Measurements from ENCODE around the gene TNFRSF14. TPM values are rescaled to one million over a fixed set of nuclear protein-coding genes. Genes with fewer than 3 reads are reported as not detected.
A peak's percentile ranks its signal among the peaks of the same experiment; 100 is the strongest.

Gene TNFRSF14
- total and polyA plus RNA-seq, 2 of the 13 experiments (the other 11 are each of a cell fraction or from before 2014, with no cell fraction given): 11.9 to 49.9 TPM

DNA sequence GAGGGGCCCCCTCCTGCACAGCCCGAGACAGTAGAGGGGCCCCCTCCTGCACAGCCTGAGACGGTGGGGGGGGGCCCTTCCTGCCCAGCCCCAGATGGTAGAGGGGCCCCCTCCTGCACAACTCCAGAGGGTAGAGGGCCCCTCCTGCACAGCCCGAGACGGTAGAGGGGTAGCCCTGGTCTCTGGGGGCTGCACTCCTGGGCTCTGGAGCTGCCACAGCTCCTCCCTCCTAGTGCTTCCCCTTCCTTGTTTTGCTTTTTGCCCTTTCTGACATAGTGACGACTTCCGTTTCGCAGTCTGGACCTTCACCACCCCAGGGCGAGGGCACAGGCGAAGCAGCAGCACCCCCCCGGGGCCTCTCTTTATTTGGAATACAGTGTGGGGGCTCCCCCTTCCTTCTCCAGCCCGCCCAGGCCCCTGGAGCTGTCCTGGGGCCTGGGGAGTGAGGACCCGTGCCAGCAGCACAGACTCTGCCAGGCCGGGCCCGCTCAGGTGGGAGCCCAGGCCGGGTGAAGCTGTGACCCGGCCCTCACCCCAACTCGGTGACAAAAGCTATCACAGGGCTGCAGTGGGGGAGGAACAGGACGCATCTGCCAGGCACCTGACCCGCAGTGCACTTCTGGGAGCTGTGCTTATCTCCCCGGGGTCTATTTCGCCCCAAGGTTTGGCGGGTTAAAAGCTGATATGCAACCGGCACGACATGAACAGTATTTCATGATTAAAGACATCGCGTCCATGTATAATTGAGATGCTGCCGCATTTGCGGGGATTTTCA lies 29.3 kb downstream of the TNFRSF14 start (continued):
- TF ChIP-seq ZNF609 (CRISPR knock-in tag; IDR thresholded peaks at IDR 0.05; ENCODE audit: borderline replicate concordance) (no peak), ZBTB7B (CRISPR knock-in tag; IDR thresholded peaks at IDR 0.05) (peak; percentile 78; the same call in 1 of the 2 replicates), NPAS2 (CRISPR knock-in tag; IDR thresholded peaks at IDR 0.05; ENCODE audit: borderline replicate concordance) (no peak), DMAP1 (CRISPR knock-in tag; IDR thresholded peaks at IDR 0.05) (no peak), ZNF17 (CRISPR knock-in tag; IDR thresholded peaks at IDR 0.05) (no peak), KMT2A (CRISPR knock-in tag; IDR thresholded peaks at IDR 0.05) (no peak), ZBTB38 (CRISPR knock-in tag; IDR thresholded peaks at IDR 0.05) (no peak), HOXD1 (CRISPR knock-in tag; IDR thresholded peaks at IDR 0.05) (no peak), THAP8 (CRISPR knock-in tag; IDR thresholded peaks at IDR 0.05; ENCODE audit: borderline replicate concordance) (no peak), CSRNP1 (CRISPR knock-in tag; IDR thresholded peaks at IDR 0.05) (no peak), ZNF639 (CRISPR knock-in tag; conservative IDR thresholded peaks at IDR 0.05) (no peak), PRPF4 (IDR thresholded peaks at IDR 0.05; ENCODE audit: low read depth, low read length, poor library complexity, severe bottlenecking) (no peak), ZNF879 (CRISPR knock-in tag; IDR thresholded peaks at IDR 0.05) (no peak), ZNF138 (CRISPR knock-in tag; IDR thresholded peaks at IDR 0.05; ENCODE audit: low read depth) (no peak), IKZF4 (CRISPR knock-in tag; IDR thresholded peaks at IDR 0.05; ENCODE audit: borderline replicate concordance, low read depth, not compliant biosample characterization) (no peak), ZNF781 (CRISPR knock-in tag; IDR thresholded peaks at IDR 0.05; ENCODE audit: borderline replicate concordance, not compliant biosample characterization) (no peak)
- TF ChIP-seq, protein P1, sequence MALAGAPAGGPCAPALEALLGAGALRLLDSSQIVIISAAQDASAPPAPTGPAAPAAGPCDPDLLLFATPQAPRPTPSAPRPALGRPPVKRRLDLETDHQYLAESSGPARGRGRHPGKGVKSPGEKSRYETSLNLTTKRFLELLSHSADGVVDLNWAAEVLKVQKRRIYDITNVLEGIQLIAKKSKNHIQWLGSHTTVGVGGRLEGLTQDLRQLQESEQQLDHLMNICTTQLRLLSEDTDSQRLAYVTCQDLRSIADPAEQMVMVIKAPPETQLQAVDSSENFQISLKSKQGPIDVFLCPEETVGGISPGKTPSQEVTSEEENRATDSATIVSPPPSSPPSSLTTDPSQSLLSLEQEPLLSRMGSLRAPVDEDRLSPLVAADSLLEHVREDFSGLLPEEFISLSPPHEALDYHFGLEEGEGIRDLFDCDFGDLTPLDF (CRISPR knock-in tag; IDR thresholded peaks at IDR 0.05): no peak
- TF ChIP-seq, protein P2, sequence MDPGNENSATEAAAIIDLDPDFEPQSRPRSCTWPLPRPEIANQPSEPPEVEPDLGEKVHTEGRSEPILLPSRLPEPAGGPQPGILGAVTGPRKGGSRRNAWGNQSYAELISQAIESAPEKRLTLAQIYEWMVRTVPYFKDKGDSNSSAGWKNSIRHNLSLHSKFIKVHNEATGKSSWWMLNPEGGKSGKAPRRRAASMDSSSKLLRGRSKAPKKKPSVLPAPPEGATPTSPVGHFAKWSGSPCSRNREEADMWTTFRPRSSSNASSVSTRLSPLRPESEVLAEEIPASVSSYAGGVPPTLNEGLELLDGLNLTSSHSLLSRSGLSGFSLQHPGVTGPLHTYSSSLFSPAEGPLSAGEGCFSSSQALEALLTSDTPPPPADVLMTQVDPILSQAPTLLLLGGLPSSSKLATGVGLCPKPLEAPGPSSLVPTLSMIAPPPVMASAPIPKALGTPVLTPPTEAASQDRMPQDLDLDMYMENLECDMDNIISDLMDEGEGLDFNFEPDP (CRISPR knock-in tag; conservative IDR thresholded peaks at IDR 0.05): no peak

Data from HepG2 (cell line).